K562 (cell line): ENCODE measurements around the gene ARNT2.

Experiments used
- AFF4 ChIP-seq: sonication (generic); formaldehyde crosslinking; IDR thresholded peaks from 2 replicates; pipeline ENCODE4 v1.8.0; 2023; ENCODE audit warnings: mild to moderate bottlenecking, missing genetic modification reagents
- ARNT ChIP-seq, 2 experiments: fragments of 450-650 bp; IDR thresholded peaks; 2 replicates each; pipeline ENCODE4 v1.6.1; 2016; ENCODE audit warnings: mild to moderate bottlenecking in 1 of 2
- FOXP4 ChIP-seq: sonication (generic); formaldehyde crosslinking; IDR thresholded peaks from 2 replicates; pipeline ENCODE4 v1.8.0; 2022; ENCODE audit warnings: mild to moderate bottlenecking, missing genetic modification reagents, borderline replicate concordance
- GMEB1 ChIP-seq: fragments of 250-450 bp; sonication (Bioruptor Pico); IDR thresholded peaks from 2 replicates; pipeline ENCODE4 v1.4.0; 2020; ENCODE audit warnings: mild to moderate bottlenecking
- JUN ChIP-seq, 2 experiments: sonication (generic) in 1 of 2; formaldehyde crosslinking in 1 of 2; IDR thresholded peaks; 2 replicates each; pipeline versions ENCODE4 v1.6.1 to v1.8.0; 2012 to 2022; ENCODE audit warnings: borderline replicate concordance in 2 of 2, mild to moderate bottlenecking in 2 of 2, improper control_type of control experiment in 1 of 2, low read depth in 1 of 2, low read length in 1 of 2, missing genetic modification reagents in 1 of 2
- POLR2AphosphoS5 ChIP-seq: IDR thresholded peaks from 2 replicates; pipeline ENCODE4 v1.6.1; 2011; ENCODE audit warnings: mild to moderate bottlenecking, low read depth, low read length, moderate library complexity; ENCODE audit not compliant: control insufficient read depth, insufficient read depth
- RAD21 ChIP-seq, 2 experiments: fragments of 250-450 bp in 1 of 2; fragments of 450-650 bp in 1 of 2; sonication (Bioruptor Pico) in 1 of 2; formaldehyde crosslinking in 1 of 2; IDR thresholded peaks in 1 of 2; conservative IDR thresholded peaks in 1 of 2; 2 replicates each; pipeline versions ENCODE4 v1.4.0 to v1.8.0; 2020 to 2022; ENCODE audit warnings: mild to moderate bottlenecking in 2 of 2, moderate library complexity in 1 of 2
- TAF1 ChIP-seq: IDR thresholded peaks from 2 replicates; pipeline ENCODE4 v1.6.1; 2011; ENCODE audit warnings: mild to moderate bottlenecking, low read length, moderate library complexity; ENCODE audit not compliant: insufficient read depth, control insufficient read depth, severe bottlenecking; ENCODE audit errors: extremely low read depth

- TF ChIP-seq GMEB1 (CRISPR knock-in tag) (no peak), POLR2AphosphoS5 (no peak), ARNT (IDR thresholded peaks at IDR 0.05) (no peak), TAF1 (no peak), JUN (IDR thresholded peaks at IDR 0.05; ENCODE audit: borderline replicate concordance, low read depth, low read length) (no peak), JUN (CRISPR knock-in tag; IDR thresholded peaks at IDR 0.05; ENCODE audit: borderline replicate concordance) (no peak), AFF4 (CRISPR knock-in tag) (no peak), FOXP4 (no peak), RAD21 (CRISPR knock-in tag; conservative IDR thresholded peaks at IDR 0.05 in 1 of 2, IDR thresholded peaks at IDR 0.05 in 1 of 2) (no peak)
Measured at GRCh38 chr15:80419546-80419945, 15.4 kb downstream of the ARNT2 start.
